ENCODE measurements around the gene MAD1L1.

The MAD1L1 gene

GRCh38 chr7:2118630-2119190 lies 114.0 kb downstream of the MAD1L1 start:
- DNase-seq = no peak
- H3K4me1 Mint-ChIP-seq = peaks cover 43% of the 10 kb centered on the region
- no peaks in the 10 kb centered on the region for H3K9me3 Mint-ChIP-seq
- peaks cover 14% of the 10 kb centered on the region for H3K36me3 Mint-ChIP-seq (ENCODE audit: low read depth)
- H3K27me3 Mint-ChIP-seq (ENCODE audit: low read depth, poor library complexity) = peaks cover 2% of the 10 kb centered on the region
- H3K27ac Mint-ChIP-seq = peak overlapping the region; percentile 79
- H3K4me3 Mint-ChIP-seq = no peak overlapping the region
- TF ChIP-seq, protein P1, sequence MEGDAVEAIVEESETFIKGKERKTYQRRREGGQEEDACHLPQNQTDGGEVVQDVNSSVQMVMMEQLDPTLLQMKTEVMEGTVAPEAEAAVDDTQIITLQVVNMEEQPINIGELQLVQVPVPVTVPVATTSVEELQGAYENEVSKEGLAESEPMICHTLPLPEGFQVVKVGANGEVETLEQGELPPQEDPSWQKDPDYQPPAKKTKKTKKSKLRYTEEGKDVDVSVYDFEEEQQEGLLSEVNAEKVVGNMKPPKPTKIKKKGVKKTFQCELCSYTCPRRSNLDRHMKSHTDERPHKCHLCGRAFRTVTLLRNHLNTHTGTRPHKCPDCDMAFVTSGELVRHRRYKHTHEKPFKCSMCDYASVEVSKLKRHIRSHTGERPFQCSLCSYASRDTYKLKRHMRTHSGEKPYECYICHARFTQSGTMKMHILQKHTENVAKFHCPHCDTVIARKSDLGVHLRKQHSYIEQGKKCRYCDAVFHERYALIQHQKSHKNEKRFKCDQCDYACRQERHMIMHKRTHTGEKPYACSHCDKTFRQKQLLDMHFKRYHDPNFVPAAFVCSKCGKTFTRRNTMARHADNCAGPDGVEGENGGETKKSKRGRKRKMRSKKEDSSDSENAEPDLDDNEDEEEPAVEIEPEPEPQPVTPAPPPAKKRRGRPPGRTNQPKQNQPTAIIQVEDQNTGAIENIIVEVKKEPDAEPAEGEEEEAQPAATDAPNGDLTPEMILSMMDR (IDR thresholded peaks at IDR 0.05) = no peak

DNA sequence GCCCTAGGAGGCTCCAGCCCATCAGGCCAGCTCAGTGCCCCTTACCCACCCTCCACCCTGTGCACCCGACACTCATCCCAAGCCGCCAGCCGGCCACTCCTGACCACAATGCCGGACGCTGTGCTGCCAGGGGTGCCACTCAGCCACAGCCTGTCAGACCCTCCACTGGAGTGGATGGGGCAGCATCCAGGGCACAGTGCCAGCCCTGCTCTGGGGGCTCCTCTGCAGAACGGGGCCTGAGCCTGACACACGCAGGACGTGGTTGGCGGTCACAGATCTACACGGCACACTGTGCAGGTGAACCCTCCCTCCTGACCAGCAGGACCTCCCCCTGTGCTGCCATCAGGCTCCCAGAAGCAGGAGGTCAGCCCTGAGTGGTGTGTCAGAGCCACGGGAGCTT lies 114.7 kb downstream of the MAD1L1 start:
- TF ChIP-seq, protein P1 (IDR thresholded peaks at IDR 0.05) = no peak
- no peak for DNase-seq
- H3K4me3 Mint-ChIP-seq = no peak overlapping the region
- H3K9me3 Mint-ChIP-seq = no peaks in the 10 kb centered on the region
- peaks cover under 1% of the 10 kb centered on the region for H3K27me3 Mint-ChIP-seq (ENCODE audit: low read depth, poor library complexity)
- peak overlapping the region; percentile 85 for H3K27ac Mint-ChIP-seq
- H3K36me3 Mint-ChIP-seq (ENCODE audit: low read depth) = peaks cover 17% of the 10 kb centered on the region
- peaks cover 40% of the 10 kb centered on the region for H3K4me1 Mint-ChIP-seq

GRCh38 chr7:2117646-2118045 lies 115.1 kb downstream of the MAD1L1 start:
- no peaks in the 10 kb centered on the region for H3K27me3 Mint-ChIP-seq (ENCODE audit: low read depth, poor library complexity)
- H3K4me3 Mint-ChIP-seq = no peak overlapping the region
- H3K27ac Mint-ChIP-seq = peak overlapping the region; percentile 85

DNA sequence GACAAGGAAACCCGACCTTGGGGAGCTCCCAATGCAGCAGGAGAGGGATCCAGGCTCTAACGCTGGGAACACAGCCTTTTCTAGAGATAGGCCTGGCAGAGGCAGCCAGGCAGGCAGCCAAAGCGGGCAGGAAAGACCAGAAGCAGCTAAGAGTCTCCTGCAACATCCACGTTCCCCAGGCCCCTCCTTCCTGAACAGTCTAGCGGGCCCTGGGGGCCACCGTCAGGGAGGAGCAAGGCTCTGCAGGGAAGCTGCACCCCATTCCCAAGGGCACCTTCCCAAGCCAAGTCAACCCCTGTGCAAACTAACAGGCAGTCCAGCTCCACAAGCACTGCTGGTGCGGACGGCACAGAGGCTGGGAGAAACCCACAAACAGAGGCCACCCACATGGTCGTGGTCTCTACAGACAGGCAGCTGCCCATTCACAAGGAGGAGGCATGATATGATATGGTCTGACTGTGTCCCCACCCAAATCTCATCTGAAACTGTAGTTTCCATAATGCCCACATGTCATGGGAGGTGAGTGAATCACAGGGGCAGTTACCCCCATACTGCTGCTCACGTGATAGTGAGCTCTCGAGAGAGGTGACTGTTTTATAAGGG lies 115.7 kb downstream of the MAD1L1 start:
- no peak for DNase-seq
- H3K4me1 Mint-ChIP-seq = peaks cover 48% of the 10 kb centered on the region
- H3K36me3 Mint-ChIP-seq (ENCODE audit: low read depth) = peaks cover 22% of the 10 kb centered on the region
- no peaks in the 10 kb centered on the region for H3K9me3 Mint-ChIP-seq
- TF ChIP-seq, protein P1 (IDR thresholded peaks at IDR 0.05) = no peak
- peak overlapping the region; percentile 85 for H3K27ac Mint-ChIP-seq
- H3K4me3 Mint-ChIP-seq = no peak overlapping the region
- H3K27me3 Mint-ChIP-seq (ENCODE audit: low read depth, poor library complexity) = no peaks in the 10 kb centered on the region

More at GRCh38 chr7:2117646-2118045, 115.1 kb downstream of the MAD1L1 start:
- DNase-seq = no peak
- Mint-ChIP-seq H3K36me3 (ENCODE audit: low read depth) (peaks cover 21% of the 10 kb centered on the region), H3K9me3 (no peaks in the 10 kb centered on the region), H3K4me1 (peaks cover 43% of the 10 kb centered on the region)
- TF ChIP-seq, protein P1 (IDR thresholded peaks at IDR 0.05) = no peak

DNA sequence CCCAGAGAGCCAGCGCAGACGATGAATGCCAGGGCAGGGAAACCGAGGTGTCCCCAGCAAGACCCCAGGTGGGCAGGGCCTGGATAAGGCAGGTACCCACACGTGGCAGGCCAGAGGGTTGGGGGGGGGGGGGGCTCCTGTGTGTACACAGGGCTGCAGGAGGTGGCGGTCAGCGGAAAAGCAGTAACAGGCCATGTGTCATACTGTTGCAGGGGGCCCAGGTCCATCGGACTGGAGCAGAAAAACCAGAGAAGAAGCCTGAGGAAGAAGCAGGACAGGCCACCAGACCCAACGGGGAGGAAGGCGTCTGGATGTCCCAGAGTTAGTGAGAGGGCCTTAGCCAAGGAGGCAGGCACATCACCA lies 116.3 kb downstream of the MAD1L1 start:
- H3K36me3 Mint-ChIP-seq (ENCODE audit: low read depth) = peaks cover 23% of the 10 kb centered on the region
- H3K27ac Mint-ChIP-seq = peak overlapping the region; percentile 85
- TF ChIP-seq, protein P1 (IDR thresholded peaks at IDR 0.05) = no peak

More for the DNA sequence above, 116.3 kb downstream of the MAD1L1 start:
- H3K27me3 Mint-ChIP-seq (ENCODE audit: low read depth, poor library complexity) = no peaks in the 10 kb centered on the region
- no peak overlapping the region for H3K4me3 Mint-ChIP-seq
- DNase-seq = no peak
- peaks cover 55% of the 10 kb centered on the region for H3K4me1 Mint-ChIP-seq
- H3K9me3 Mint-ChIP-seq = no peaks in the 10 kb centered on the region

Measured in nephron progenitor cell (in vitro differentiated cells).